GM12878 (cell line): ENCODE results near the gene KIAA1217. TPM values are rescaled to one million over a fixed set of nuclear protein-coding genes. Genes with fewer than 3 reads are reported as not detected.

Experiments used
- ATF2 ChIP-seq: IDR thresholded peaks from 2 replicates; pipeline ENCODE4 v1.6.1; 2012; ENCODE audit warnings: low read length, inconsistent platforms
- BCL11A ChIP-seq: IDR thresholded peaks from 2 replicates; pipeline ENCODE4 v1.6.1; 2011; ENCODE audit warnings: low read depth, low read length
- BCLAF1 ChIP-seq: fragments of 450-650 bp; IDR thresholded peaks from 2 replicates; pipeline ENCODE4 v1.6.1; 2017; ENCODE audit warnings: antibody characterized with exemption, mild to moderate bottlenecking, moderate library complexity
- CHD4 ChIP-seq: fragments of 200-600 bp; sonication (generic); IDR thresholded peaks from 2 replicates; pipeline ENCODE4 v1.6.1; 2016; ENCODE audit warnings: mild to moderate bottlenecking
- CTCF ChIP-seq, 3 experiments: IDR thresholded peaks in 2 of 3; conservative IDR thresholded peaks in 1 of 3; 2 replicates each; pipeline ENCODE4 v1.5.1; 2011; ENCODE audit warnings: low read depth in 3 of 3, low read length in 3 of 3, mild to moderate bottlenecking in 3 of 3, control low read depth in 2 of 3, moderate library complexity in 2 of 3, inconsistent platforms in 1 of 3, mixed read lengths in 1 of 3; ENCODE audit not compliant: control insufficient read depth in 2 of 3, insufficient read depth in 1 of 3; ENCODE audit errors: extremely low read depth in 1 of 3
- GATAD2B ChIP-seq: fragments of 450-650 bp; conservative IDR thresholded peaks from 2 replicates; pipeline ENCODE4 v1.6.1; 2017; ENCODE audit warnings: low read depth, mild to moderate bottlenecking, moderate library complexity
- JUNB ChIP-seq: IDR thresholded peaks from 2 replicates; pipeline ENCODE4 v1.6.1; 2016; ENCODE audit warnings: antibody characterized with exemption, mild to moderate bottlenecking
- MLLT1 ChIP-seq: fragments of 450-650 bp; IDR thresholded peaks from 2 replicates; pipeline ENCODE4 v1.6.1; 2016; ENCODE audit warnings: mild to moderate bottlenecking
- POLR2AphosphoS5 ChIP-seq: IDR thresholded peaks from 2 replicates; pipeline ENCODE4 v1.6.1; 2011; ENCODE audit warnings: mild to moderate bottlenecking, low read length, inconsistent platforms
- SIX5 ChIP-seq: IDR thresholded peaks from 2 replicates; pipeline ENCODE4 v1.6.1; 2011; ENCODE audit warnings: mild to moderate bottlenecking, low read depth, low read length, moderate library complexity; ENCODE audit not compliant: severe bottlenecking
- TBL1XR1 ChIP-seq: IDR thresholded peaks from 2 replicates; pipeline ENCODE4 v1.6.1; 2012; ENCODE audit warnings: low read depth, low read length, improper control_type of control experiment
- TCF3 ChIP-seq: IDR thresholded peaks from 2 replicates; pipeline ENCODE4 v1.6.1; 2012; ENCODE audit warnings: low read depth, mild to moderate bottlenecking, low read length, borderline replicate concordance; ENCODE audit not compliant: insufficient read depth
- USF1 ChIP-seq: IDR thresholded peaks from 2 replicates; pipeline ENCODE4 v1.6.1; 2011; ENCODE audit warnings: borderline replicate concordance, low read depth, mild to moderate bottlenecking, moderate library complexity, mixed read lengths, low read length; ENCODE audit not compliant: insufficient read depth; ENCODE audit errors: extremely low read length
- ZBTB4 ChIP-seq: fragments of 450-650 bp; formaldehyde crosslinking; IDR thresholded peaks from 2 replicates; pipeline ENCODE4 v1.4.0; 2022; ENCODE audit warnings: mild to moderate bottlenecking, moderate library complexity
- polyA plus RNA-seq, 11 experiments: library from polyadenylated mRNA; depleted of rRNA in 4 of 11; unstranded in 6 of 11; stranded (reverse) in 5 of 11; fragments of >200 nt; fragmentation: Nextera tagmentation in 4 of 11; fragmentation: Illumina TruSeq in 1 of 11; extraction: Ambion mirVana in 4 of 11; extraction: Trizol in 1 of 11; gene quantifications; 1 replicate in 1 of 11; 2 replicates in 10 of 11; pipeline versions ENCODE4 v1.2.1 to v1.2.3, GENCODE V29; 2011 to 2016; ENCODE audit warnings: inconsistent platforms in 2 of 11, missing spikeins in 2 of 11, low read depth in 1 of 11
- total RNA-seq, 4 experiments: library from RNA; depleted of rRNA in 3 of 4; stranded (reverse); fragments of >200 nt in 3 of 4; fragmentation: Illumina TruSeq in 1 of 4; extraction: Trizol in 1 of 4; gene quantifications; 2 replicates each; pipeline versions ENCODE4 v1.2.1 to v1.2.3, GENCODE V29; 2013 to 2021

The KIAA1217 gene
- total and polyA plus RNA-seq, 10 of the 15 experiments (the other 5 are each of a cell fraction or from before 2014, with no cell fraction given), result 0.57 to 3.8 (median 2.1) TPM

GRCh38 chr10:24463611-24464426, 254.9 kb downstream of the KIAA1217 start (continued):
- no peak for TF ChIP-seq CTCF (IDR thresholded peaks at IDR 0.05 in 2 of 3, conservative IDR thresholded peaks at IDR 0.05 in 1 of 3; ENCODE audit: control insufficient read depth in 2 of 3, extremely low read depth in 1 of 3, insufficient read depth in 1 of 3, low read depth in 3 of 3, low read length in 3 of 3)
- peak; percentile 92 for TF ChIP-seq ATF2
- no peak for TF ChIP-seq CHD4
- TF ChIP-seq ZBTB4 (CRISPR knock-in tag), result no peak
- no peak for TF ChIP-seq TBL1XR1
- no peak for TF ChIP-seq SIX5
- no peak for TF ChIP-seq TCF3
- no peak for TF ChIP-seq BCLAF1
- no peak for TF ChIP-seq POLR2AphosphoS5
- no peak for TF ChIP-seq USF1
- 0 out of 2 replicates have a peak, but pooled peaks have one; percentile 20 for TF ChIP-seq GATAD2B
- TF ChIP-seq MLLT1, result peak; percentile 60
- peak; percentile 65; the same call in 1 of the 2 replicates for TF ChIP-seq BCL11A
- peak; percentile 69 for TF ChIP-seq JUNB
